Measurements from ENCODE around the gene FANCC.

The FANCC gene

GRCh38 chr9:95311961-95312360 lies 5.5 kb downstream of the FANCC start:
- TF ChIP-seq CTCF (IDR thresholded peaks at IDR 0.05; ENCODE audit: low read depth, low read length): no peak
- H3K4me3 ChIP-seq (ENCODE audit: low read depth, low read length): no peak overlapping the region

GRCh38 chr9:95307538-95307937 lies 10.0 kb downstream of the FANCC start:
- H3K4me3 ChIP-seq (ENCODE audit: low read depth, low read length): no peak overlapping the region
- TF ChIP-seq CTCF (IDR thresholded peaks at IDR 0.05; ENCODE audit: low read depth, low read length): no peak

- no peak for TF ChIP-seq CTCF (IDR thresholded peaks at IDR 0.05; ENCODE audit: low read depth, low read length)
- H3K4me3 ChIP-seq (ENCODE audit: low read depth, low read length): no peak overlapping the region
Measured at GRCh38 chr9:95306819-95307218, 10.7 kb downstream of the FANCC start.

GRCh38 chr9:95305770-95306492 lies 11.6 kb downstream of the FANCC start:
- TF ChIP-seq CTCF (IDR thresholded peaks at IDR 0.05; ENCODE audit: low read depth, low read length): no peak
- peak overlapping the region; percentile 26 for H3K4me3 ChIP-seq (ENCODE audit: low read depth, low read length)

- no peak for TF ChIP-seq CTCF (IDR thresholded peaks at IDR 0.05; ENCODE audit: low read depth, low read length)
- no peak overlapping the region for H3K4me3 ChIP-seq (ENCODE audit: low read depth, low read length)
Measured at GRCh38 chr9:95302479-95302878, 15.0 kb downstream of the FANCC start.

- no peak overlapping the region for H3K4me3 ChIP-seq (ENCODE audit: low read depth, low read length)
- TF ChIP-seq CTCF (IDR thresholded peaks at IDR 0.05; ENCODE audit: low read depth, low read length): no peak
Measured at GRCh38 chr9:95297760-95298159, 19.7 kb downstream of the FANCC start.

- no peak overlapping the region for H3K4me3 ChIP-seq (ENCODE audit: low read depth, low read length)
- no peak for TF ChIP-seq CTCF (IDR thresholded peaks at IDR 0.05; ENCODE audit: low read depth, low read length)
Measured at GRCh38 chr9:95297316-95297715, 20.2 kb downstream of the FANCC start.

All from WI38 (cell line).